ENCODE data around the gene CDK12. TPM values are rescaled to one million over a fixed set of nuclear protein-coding genes. Genes with fewer than 3 reads are reported as not detected.
"Not testable (repeated sequence)": the region's sequence is repeated elsewhere in the genome, so short reads cannot be mapped to it uniquely, and the experiment has no call there.

Gene CDK12
- 40.7 TPM in 2 replicates for total RNA-seq (2014; rRNA removed; shearing (Covaris generic))
- 25.5 and 34.2 TPM in 2 replicates for polyA plus RNA-seq (2015; cell fraction: cytosol; rRNA removed)
- 41.3 and 41.5 TPM in 2 replicates for polyA plus RNA-seq (2015; cell fraction: nucleus; rRNA removed)

DNA sequence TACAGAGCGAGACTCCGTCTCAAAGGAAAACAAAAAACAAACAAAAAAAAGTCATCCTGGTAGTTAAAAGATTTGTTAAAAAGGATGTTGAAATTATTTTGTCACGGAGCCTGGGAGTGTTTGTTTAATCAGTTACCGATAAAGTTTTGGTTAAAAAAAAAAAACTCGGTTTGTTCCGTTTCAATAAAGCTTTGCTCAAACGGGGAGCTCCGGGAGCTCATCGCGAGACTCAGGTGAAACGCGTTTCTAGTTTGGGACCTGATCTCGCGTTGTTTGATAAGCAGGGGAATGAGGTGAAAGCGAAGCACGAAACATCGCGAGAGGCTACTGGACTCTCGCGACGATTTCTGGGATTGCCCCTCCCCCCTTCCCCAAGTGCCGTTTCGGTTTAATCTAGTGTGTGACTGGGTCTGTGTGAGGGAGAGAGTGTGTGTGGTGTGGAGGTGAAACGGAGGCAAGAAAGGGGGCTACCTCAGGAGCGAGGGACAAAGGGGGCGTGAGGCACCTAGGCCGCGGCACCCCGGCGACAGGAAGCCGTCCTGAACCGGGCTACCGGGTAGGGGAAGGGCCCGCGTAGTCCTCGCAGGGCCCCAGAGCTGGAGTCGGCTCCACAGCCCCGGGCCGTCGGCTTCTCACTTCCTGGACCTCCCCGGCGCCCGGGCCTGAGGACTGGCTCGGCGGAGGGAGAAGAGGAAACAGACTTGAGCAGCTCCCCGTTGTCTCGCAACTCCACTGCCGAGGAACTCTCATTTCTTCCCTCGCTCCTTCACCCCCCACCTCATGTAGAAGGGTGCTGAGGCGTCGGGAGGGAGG is at the start of gene CDK12:
Gene CDK12, plus strand, starts transcription at position 374 of the 813 bp plus-strand sequence. CDS start 586 bp downstream, outside the sequence.
- DNase-seq (ENCODE audit: low read depth, low spot score): peak; percentile 100
- in situ Hi-C loops (cut with HindIII; ENCODE audit: low pct_unique_long_range_greater_than_20kb, low sequenced_read_pairs): no loop called here

- DNase-seq (ENCODE audit: low read depth, low spot score): no peak
- in situ Hi-C loops (cut with HindIII; ENCODE audit: low pct_unique_long_range_greater_than_20kb, low sequenced_read_pairs): no loop called here
Measured at GRCh38 chr17:39416141-39416540, 45.1 kb upstream of the CDK12 start.

DNA sequence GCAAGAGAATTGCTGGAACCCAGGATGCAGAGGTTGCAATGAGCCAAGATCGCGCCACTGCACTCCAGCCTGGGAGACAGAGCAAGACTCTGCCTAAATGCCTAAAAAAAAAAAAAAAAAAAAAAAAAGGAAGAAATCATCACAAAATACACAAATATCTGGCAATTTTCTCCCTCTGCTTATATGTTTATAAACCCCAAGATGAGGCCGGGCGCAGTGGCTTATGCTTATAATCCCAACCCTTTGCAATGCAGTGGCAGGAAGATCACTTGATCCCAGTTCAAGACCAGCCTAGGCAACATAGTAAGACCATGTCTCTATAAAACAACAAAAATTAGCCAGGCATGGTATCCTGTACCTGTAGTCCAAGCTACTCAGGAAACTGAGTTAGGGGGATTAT is 31.7 kb upstream of the CDK12 start:
- DNase-seq (ENCODE audit: low read depth, low spot score): no peak
- in situ Hi-C loops (cut with HindIII; ENCODE audit: low pct_unique_long_range_greater_than_20kb, low sequenced_read_pairs): no loop called here

DNA sequence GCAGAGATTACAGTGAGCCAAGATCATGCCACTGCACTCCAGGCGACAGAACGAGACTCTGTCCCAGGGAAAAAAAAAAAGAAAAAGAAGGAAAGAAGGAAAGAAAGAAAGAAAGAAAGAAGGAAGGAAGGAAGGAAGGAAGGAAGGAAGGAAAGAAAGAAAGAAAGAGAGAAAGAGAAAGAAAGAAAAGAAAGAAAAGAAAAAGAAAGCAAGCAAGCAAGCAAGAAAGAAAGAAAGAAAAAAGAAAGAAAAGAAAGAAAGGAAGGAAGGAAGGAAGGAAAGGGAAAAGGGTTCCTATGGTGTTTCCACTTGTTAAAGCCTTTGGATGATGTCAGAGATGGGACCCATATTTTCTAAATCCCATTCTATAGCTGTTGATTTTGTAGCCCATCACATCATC is 21.4 kb upstream of the CDK12 start:
- DNase-seq (ENCODE audit: low read depth, low spot score); in situ Hi-C loops (cut with HindIII; ENCODE audit: low pct_unique_long_range_greater_than_20kb, low sequenced_read_pairs): not testable (repeated sequence)

DNA sequence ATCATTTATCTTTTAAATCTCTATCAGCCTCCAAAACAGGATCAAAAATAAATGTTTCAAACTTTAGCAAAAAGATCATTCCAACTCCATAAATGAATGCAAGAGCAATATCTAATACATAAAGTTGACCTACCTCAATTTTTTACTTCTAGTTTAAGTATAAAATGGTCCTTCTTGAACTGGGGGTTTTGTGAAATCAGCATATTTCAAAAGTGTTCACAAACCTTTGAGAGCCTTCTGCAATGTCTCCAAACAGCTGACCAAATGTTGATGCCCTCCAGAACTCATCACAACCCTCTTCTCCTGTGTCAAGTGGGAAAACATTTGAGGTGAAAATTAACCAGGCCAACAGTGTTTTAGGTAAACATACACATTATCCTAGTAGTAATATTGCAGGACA is 18.0 kb upstream of the CDK12 start:
- no peak for DNase-seq (ENCODE audit: low read depth, low spot score)
- in situ Hi-C loops (cut with HindIII; ENCODE audit: low pct_unique_long_range_greater_than_20kb, low sequenced_read_pairs): no loop called here

- no peak for DNase-seq (ENCODE audit: low read depth, low spot score)
- in situ Hi-C loops (cut with HindIII; ENCODE audit: low pct_unique_long_range_greater_than_20kb, low sequenced_read_pairs): no loop called here
Measured at GRCh38 chr17:39447561-39447960, 13.7 kb upstream of the CDK12 start.

DNA sequence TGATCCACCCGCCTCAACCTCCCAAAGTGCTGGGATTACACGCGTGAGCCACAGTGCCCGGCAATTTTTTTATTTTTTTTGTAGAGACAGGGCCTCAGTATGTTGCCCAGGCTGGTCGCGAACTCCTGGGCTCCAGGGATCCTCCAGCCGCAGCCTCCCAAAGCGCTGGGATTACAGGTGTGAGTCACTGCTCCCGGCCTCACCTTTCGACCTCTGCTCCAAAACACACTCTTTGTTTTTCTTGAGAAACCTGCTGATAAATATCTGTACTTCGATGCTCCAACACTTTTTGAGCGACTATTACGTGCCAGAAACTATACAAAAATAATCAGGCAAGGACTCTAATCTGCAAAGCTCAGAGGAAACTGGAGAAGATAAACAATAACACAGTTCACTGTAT is 11.2 kb upstream of the CDK12 start:
- DNase-seq (ENCODE audit: low read depth, low spot score): no peak
- in situ Hi-C loops (cut with HindIII; ENCODE audit: low pct_unique_long_range_greater_than_20kb, low sequenced_read_pairs): no loop called here

DNA sequence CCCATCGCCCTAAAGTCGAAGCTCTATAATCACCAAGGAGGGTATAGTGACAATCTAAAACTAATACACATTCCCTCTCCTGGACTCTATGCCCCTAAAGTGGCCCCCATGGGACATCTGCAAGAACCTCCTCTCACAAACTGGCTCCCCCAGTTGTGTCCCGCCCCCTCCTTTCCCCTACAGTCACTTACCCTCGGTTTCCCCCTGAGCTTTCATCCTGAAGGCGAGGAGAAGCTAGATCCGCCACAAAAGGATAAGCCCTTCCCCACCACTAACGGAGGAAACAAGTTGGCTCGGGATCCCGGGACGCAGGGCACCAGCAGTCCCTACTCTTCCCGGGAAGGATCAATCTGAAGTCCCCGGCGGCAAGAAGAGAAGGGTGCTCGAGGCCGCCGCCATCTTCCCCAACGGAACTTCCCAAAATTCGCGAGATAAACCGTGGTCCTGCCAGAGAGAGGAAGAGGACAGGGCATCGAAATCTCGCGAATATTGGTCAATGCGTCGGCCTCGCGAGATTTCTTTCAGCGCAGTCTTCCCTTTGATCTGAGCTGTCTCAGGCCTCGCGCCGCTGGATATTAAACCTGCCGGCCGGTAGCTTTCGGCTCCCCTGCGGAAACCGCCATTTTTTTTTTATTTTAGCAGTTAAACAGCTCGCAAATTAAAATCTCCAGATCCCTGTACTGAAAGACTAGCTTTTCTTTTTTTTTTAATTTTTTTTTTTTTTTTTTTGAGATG is 10.3 kb upstream of the CDK12 start, which contains the start of gene MED1:
Gene MED1, minus strand, starts transcription at position 417 of the 735 bp plus-strand sequence. Its CDS starts 201 bp downstream, at position 216.
- in situ Hi-C loops (cut with HindIII; ENCODE audit: low pct_unique_long_range_greater_than_20kb, low sequenced_read_pairs): no loop called here

DNA sequence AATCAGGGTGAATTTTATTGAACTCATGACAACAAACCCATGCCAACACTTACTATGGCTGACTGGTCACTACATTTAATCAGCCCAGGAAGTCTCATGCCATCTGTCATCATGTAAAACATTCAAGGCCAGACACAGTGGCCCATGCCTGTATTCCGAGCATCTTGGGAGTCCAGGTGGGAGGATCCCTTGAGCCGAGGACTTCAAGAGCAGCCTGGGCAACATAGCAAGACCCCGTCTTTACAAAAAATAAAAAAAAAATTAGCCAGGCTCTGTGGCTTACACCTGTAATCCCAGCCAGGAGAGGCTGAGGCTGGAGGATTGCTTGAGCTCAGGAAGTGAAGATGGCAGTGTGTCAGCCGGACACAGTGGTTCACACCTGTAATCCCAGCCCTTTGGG is 5.4 kb upstream of the CDK12 start:
- in situ Hi-C loops (cut with HindIII; ENCODE audit: low pct_unique_long_range_greater_than_20kb, low sequenced_read_pairs): no loop called here
- DNase-seq (ENCODE audit: low read depth, low spot score): no peak

More for the DNA sequence above, 10.3 kb upstream of the CDK12 start, which contains the start of gene MED1:
- peak; percentile 99 for DNase-seq (ENCODE audit: low read depth, low spot score)

GRCh38 chr17:39461926-39462569 is 762 bp downstream of the CDK12 start:
- no peak for DNase-seq (ENCODE audit: low read depth, low spot score)
- in situ Hi-C loops (cut with HindIII; ENCODE audit: low pct_unique_long_range_greater_than_20kb, low sequenced_read_pairs): no loop called here

DNA sequence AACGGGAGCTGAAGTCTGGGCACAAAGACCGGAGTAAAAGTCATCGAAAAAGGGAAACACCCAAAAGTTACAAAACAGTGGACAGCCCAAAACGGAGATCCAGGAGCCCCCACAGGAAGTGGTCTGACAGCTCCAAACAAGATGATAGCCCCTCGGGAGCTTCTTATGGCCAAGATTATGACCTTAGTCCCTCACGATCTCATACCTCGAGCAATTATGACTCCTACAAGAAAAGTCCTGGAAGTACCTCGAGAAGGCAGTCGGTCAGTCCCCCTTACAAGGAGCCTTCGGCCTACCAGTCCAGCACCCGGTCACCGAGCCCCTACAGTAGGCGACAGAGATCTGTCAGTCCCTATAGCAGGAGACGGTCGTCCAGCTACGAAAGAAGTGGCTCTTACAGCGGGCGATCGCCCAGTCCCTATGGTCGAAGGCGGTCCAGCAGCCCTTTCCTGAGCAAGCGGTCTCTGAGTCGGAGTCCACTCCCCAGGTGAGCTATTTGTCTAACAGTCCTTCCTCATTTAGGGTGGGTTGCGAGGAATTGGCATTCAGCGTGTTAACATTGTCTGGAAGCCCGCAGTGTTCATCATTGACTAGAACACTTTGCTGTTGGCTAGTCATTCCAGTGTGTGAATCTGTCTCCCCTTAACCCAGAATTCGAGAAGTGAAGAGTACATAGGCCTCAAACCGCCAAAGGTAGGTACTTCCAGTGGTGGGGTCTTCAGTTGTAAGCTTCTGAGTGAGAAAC is 1.5 kb downstream of the CDK12 start:
- in situ Hi-C loops (cut with HindIII; ENCODE audit: low pct_unique_long_range_greater_than_20kb, low sequenced_read_pairs): no loop called here
- no peak for DNase-seq (ENCODE audit: low read depth, low spot score)

DNA sequence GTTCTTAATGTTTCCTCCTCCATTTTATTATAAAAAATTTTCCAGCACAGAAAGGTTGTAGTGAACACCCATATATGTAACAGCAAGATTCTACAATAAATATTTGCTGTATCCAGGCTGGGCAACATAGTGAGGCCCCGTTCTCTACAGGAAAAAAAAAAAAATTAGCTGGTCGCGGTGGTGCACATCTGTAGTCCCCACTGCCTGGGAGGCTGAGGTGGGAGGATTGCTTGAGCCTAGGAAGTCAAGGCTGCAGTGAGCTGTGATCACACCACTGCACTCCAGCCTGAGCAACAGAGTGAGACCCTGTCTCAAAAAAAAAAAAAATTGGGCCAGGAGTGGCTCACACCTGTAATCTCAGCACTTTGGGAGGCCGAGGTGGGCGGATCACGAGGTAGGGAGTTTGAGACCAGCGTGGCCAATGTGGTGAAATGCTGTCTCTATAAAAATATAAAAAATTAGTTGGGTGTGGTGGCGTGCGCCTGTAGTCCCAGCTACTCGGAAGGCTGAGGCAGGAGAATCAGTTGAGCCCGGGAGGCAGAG is 3.4 kb downstream of the CDK12 start:
- in situ Hi-C loops (cut with HindIII; ENCODE audit: low pct_unique_long_range_greater_than_20kb, low sequenced_read_pairs); DNase-seq (ENCODE audit: low read depth, low spot score): not testable (repeated sequence)

- DNase-seq (ENCODE audit: low read depth, low spot score); in situ Hi-C loops (cut with HindIII; ENCODE audit: low pct_unique_long_range_greater_than_20kb, low sequenced_read_pairs): not testable (repeated sequence)
Measured at GRCh38 chr17:39468610-39469009, 7.3 kb downstream of the CDK12 start.

DNA sequence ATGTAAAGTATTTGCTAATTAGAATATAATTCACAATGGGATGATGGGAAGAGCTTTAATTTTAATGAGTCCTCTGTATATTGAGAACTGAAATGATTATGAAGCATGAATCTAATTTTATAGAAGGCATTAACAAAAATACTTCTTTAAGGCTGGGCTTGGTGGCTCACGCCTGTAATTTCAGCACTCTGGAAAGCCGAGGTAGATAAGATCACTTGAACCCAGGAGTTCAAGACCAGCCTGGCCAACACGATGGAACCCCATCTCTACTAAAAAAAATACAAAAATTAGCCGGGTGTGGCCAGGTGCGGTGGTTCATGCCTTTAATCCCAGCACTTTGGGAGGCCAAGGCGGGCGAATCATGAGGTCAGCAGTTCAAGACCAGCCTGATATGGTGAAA is 12.0 kb downstream of the CDK12 start:
- in situ Hi-C loops (cut with HindIII; ENCODE audit: low pct_unique_long_range_greater_than_20kb, low sequenced_read_pairs): no loop called here
- DNase-seq (ENCODE audit: low read depth, low spot score): no peak

DNA sequence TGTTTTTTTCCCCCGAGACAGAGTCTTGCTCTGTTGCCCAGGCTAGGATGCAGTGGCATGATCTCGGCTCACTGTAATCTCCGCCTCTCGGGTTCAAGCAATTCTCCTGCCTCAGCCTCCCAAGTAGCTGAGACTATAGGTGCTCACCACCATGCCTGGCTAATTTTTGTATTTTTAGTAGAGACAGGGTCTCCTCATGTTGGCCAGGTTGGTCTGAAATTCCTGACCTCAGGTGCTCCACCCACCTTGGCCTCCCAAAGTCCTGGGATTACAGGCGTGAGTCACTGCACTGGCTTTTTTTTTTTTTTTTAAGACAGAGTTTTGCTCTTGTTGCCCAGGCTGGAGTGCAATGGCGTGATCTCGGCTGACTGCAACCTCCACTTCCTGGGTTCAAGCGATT is 18.3 kb downstream of the CDK12 start:
- DNase-seq (ENCODE audit: low read depth, low spot score); in situ Hi-C loops (cut with HindIII; ENCODE audit: low pct_unique_long_range_greater_than_20kb, low sequenced_read_pairs): not testable (repeated sequence)

DNA sequence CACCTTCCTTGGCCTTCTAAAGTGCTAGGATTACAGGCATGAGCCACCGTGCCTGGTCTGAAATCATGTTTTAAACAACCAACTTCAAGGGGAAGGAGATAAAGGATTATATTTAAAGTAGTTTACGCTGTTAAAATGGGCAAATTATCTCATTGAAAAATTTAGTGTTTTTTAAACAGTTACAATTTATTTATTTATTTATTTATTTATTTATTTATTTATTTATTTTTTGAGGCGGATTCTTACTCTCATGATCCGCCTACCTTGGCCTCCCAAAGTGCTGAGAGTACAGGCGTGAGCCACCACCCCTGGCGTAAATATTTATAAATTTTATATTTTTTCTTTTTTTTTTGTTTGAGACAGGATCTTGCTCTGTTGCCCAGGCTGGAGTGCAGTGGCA is 22.2 kb downstream of the CDK12 start:
- in situ Hi-C loops (cut with HindIII; ENCODE audit: low pct_unique_long_range_greater_than_20kb, low sequenced_read_pairs): no loop called here
- no peak for DNase-seq (ENCODE audit: low read depth, low spot score)

GRCh38 chr17:39484178-39484577 is 22.9 kb downstream of the CDK12 start:
- in situ Hi-C loops (cut with HindIII; ENCODE audit: low pct_unique_long_range_greater_than_20kb, low sequenced_read_pairs): no loop called here
- DNase-seq (ENCODE audit: low read depth, low spot score): no peak
